HG02870 (cell line): ENCODE data around the gene FBXO10.

Experiments
- ATAC-seq: cut with Tn5 transposase; IDR thresholded peaks from one replicate; pipeline ENCODE4 v1.9.1; 2021; ENCODE audit warnings: mild to moderate bottlenecking, moderate library complexity; ENCODE audit not compliant: unreplicated experiment

The FBXO10 gene

GRCh38 chr9:37554318-37554717 is 21.9 kb downstream of the FBXO10 start:
- ATAC-seq, result no peak

- ATAC-seq, result no peak
These were observed 24.3 kb downstream of the FBXO10 start for GRCh38 chr9:37551888-37552287.

- ATAC-seq, result no peak
These were observed 24.7 kb downstream of the FBXO10 start for GRCh38 chr9:37551468-37551867.

DNA sequence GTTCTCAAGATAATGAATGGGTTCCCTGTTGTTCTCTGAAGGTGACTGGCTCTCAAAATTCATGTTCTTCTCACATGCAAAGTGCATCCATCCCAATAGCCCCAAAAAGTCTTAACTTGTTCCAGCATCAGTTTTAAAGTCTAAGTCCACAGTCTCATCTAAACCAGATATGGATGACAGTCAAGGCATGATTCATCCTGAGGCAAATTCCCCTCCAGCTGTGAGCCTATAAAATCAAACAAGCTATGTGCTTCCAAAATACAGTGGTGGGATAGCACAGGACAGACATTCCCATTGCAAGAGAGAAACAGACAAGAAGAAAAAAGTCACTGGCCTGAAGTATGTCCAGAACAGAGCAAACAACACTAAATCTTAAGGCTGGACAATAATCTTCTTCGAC is 25.4 kb downstream of the FBXO10 start:
- no peak for ATAC-seq

DNA sequence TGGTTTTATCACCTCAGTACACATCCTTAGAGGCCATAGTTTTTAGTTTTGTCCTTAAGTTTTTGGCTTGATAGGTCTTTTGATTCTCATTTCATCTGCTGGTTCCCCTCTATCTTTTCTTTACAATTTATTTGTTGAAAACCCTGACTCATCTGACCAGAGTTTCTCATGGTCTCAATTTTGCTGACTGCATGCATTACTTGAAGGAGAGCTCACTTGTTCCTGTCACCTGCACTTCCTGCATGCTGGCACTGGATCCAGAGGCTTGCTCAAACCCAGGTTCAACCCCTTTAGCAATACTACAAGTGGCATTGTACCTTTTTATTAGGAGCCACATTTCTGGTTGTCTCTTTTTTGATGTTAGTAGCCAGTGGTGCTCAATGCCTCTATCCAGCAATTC is 26.7 kb downstream of the FBXO10 start:
- ATAC-seq, result no peak

- no peak for ATAC-seq
These were observed 28.8 kb downstream of the FBXO10 start for GRCh38 chr9:37547328-37547878.

GRCh38 chr9:37543468-37543867 is 32.7 kb downstream of the FBXO10 start:
- no peak for ATAC-seq

DNA sequence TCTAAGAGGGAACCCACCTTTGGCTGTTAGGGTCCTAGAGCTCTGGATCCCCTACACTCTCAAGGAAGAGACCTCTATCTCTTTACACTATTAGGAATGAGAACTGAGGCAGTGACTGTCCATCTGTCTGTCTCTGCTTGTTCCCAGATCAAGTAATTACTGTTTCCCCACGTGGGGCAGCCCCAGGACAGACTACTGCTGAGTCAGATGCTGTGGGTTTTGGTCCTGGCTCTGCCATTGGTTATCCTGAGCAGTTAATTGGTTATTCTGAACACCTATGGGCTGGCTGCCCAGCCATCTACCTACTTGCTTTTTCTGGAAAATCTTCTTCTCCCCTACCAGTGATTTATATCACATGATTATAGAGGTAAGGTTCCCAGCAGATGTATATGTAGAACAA is 33.3 kb downstream of the FBXO10 start:
- no peak for ATAC-seq

DNA sequence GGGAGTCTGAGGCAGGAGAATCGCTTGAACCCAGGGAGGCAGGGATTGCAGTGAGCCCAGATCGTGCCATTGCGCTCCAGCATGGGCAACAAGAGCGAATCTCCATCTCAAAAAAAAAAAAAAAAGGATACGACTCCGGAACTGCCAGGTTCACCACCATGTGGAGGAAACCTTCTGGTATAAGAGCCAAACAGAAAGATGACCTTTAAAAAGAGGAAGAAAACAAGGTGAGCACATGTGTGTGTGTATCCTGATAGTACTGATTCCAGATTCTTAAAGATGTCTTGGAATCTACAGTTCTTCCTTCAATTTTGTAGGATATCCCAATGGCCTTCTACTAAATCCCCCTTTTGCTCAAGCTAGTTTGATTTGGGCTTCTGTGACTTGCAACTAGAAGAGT is 33.7 kb downstream of the FBXO10 start:
- ATAC-seq, result no peak

DNA sequence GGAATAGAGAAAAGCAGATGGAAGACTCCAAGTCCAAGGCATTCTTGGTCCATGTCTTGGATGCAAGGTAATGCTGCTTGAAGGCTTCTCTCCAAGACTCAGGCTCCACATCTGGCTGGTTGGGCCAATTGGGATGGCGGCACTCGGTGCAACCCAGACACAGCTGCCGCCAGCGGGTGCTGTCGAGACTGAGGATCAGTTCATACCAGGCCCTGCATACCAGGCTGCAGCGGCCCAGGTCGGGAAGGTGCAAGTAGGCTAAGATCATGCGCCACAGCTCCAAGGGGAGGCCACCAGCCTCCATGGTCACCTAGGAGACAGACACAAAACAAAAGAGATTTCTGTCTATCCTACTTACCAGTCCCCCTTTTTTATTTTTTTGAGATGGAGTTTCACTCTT is 34.7 kb downstream of the FBXO10 start:
- ATAC-seq, result no peak

DNA sequence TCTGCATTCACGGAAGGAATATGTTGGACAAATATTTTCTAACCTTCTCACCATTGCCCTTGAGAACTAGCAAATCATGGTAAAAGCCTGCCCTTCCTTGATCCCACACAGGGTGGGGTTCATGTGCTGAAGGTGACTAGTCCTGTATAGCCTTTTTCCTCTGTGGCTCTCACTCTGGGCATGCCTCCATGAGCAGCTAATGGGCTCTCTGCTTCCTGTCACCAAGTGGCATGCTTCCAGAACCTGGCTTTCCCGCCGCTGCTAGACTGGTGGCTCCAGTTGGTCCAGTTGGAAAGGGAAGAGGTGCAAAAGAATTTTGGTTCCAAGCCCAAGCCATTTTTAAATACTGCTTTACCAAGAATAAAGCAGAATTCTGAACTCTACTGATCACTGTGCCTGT is 35.5 kb downstream of the FBXO10 start:
- no peak for ATAC-seq

- no peak for ATAC-seq
These were observed 36.5 kb downstream of the FBXO10 start for GRCh38 chr9:37539634-37540033.

GRCh38 chr9:37538099-37538498 is 38.1 kb downstream of the FBXO10 start:
- no peak for ATAC-seq

- no peak for ATAC-seq
These were observed 41.3 kb downstream of the FBXO10 start for GRCh38 chr9:37534901-37535300.

GRCh38 chr9:37534412-37534811 is 41.8 kb downstream of the FBXO10 start:
- no peak for ATAC-seq

DNA sequence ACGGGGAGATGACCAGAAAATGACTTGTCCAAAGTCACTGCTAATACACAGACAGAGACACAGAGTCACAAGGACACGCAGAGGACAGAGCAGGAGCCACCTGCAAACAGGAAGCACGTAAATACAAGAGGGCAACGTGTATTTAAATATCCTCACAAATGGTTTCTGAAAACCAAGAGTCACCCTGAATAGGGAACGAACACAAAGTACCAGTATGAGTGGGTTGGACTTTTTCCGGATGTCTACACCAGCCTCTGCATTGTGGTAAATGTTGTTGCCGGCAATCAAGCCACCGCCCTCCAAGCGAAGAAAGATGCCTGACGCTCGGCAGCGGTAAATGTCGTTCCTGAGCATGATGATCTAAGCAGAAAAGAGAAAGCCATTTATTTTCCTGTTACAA is 44.5 kb downstream of the FBXO10 start:
- ATAC-seq, result peak; percentile 62

DNA sequence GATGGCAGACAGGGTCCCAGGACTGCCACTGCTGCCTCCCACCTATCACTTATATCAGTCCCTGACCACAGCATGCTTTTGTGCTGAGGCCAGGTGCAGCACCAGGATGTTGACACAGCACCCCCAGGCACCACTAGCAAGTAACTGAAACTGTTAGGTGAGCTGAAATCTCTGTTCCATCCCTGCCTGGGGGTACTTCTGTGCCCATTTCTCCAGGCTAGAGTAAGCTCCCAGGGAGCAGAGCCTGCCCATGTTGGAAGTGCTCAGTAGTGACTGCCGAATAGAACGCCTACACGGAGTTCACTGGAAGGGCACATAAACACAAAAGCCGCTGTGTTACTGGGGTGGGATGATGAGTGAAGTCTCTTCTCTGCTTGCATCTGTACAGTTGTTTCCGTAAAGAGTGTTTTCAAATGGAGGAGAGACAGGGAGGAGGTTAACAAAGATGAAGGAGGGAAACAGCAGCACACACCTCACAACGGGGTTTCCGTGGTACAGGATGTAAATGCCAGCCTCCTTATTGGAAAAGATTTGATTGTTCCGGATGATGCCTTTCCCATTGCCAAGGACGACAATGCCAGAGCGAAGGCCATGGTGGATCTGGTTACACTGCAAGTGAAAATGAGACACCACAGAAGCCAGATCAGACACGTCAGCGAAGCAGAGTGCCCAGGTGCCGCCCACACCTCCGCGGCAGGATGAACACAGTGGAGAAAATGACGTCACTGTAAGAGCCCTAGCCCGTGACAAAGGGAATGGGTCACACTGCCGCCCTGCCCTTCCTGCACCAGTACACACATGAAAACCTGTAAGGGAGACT is 47.3 kb downstream of the FBXO10 start:
- peak; percentile 66 for ATAC-seq

DNA sequence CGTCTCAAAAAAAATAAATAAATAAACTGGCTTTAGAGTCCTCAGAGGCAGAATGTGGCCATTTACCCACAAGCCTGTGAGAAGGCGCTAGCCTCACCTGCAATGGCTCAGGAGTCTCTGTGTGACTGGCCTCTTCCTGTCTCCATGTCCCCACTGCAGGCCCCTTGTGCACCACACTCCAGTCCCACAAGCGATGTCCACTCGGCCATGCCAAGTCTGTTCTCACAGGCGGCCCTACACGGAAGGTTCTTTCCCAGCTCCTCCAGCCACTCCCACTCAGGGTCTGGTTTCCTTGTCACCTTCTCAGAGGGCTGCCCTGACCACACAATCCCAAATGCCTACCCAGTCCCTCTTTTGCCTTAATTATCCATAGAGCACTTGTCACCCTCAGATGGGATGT is 52.3 kb downstream of the FBXO10 start:
- no peak for ATAC-seq

DNA sequence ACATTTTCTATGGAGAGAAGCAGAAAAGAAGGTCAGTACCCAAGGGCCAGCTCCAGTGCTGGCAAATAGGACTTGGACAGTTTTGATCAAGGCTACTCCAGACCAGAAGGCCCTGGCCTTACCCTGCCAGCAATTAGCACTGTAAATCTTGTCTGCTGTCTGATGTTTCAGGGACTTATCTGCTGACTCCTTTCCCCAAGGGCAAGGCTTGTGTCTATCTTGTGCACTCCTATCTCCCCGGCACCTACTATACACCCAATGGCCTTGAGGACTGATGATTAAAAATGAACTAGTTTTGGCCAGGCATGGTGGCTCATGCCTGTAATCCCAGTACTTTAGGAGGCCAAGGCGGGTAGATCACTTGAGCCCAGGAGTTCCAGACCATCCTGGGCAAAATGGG is 53.2 kb downstream of the FBXO10 start:
- ATAC-seq, result no peak

DNA sequence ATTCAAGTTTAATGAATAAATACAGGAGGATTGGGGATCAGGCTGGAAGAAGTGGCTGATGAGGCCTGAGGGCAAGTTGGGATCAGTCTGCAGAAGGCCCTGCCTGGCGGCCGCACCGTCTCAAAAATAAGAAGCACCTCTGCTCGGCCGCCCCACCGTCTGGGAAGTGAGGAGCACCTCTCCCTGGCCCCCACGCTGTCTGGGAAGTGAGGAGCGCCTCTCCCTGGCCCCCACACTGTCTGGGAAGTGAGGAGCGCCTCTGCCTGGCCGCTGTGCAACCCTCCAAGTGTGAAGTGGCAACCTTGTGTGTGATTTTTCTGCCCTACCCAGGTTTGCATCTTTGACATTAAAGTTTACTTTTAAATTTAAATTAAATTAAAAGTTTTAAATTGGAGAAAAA is 55.1 kb downstream of the FBXO10 start:
- ATAC-seq, result no peak

DNA sequence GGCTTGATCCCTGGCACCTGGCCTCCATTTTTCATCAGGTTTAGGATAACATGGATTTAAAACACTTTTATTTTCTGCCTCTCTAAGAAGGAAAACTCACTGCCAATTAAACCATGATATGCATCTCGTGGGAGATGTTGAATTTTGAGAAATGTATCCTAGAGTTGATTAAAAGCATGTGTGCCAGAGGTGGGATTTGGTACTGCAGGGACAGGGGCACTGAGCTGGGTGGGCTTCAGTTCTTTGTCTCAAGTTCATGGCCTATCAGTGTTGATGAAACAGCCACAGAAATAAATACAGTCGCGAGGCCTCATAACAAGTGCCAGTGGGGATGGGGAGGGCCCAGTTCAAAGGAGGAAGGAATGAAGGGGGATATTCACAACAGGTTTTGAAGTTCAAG is 55.5 kb downstream of the FBXO10 start:
- no peak for ATAC-seq

GRCh38 chr9:37517923-37518322 is 58.3 kb downstream of the FBXO10 start:
- no peak for ATAC-seq
